HFFc6 (cell line): Measurements from ENCODE around the gene TMEM132D. TPM values are rescaled to one million over a fixed set of nuclear protein-coding genes. Genes with fewer than 3 reads are reported as not detected.

ENCODE experiments used
- DNase-seq: peaks from one replicate; pipeline ENCODE4 v3.0.0-alpha.2; 2018
- H3K27ac Mint-ChIP-seq: 2 replicates; pipeline ENCODE4 v1.8.0; 2020; ENCODE audit warnings: mild to moderate bottlenecking, mixed read lengths
- H3K27me3 Mint-ChIP-seq: 2 replicates; pipeline ENCODE4 v1.8.0; 2021; ENCODE audit warnings: mild to moderate bottlenecking, moderate library complexity, mixed read lengths; ENCODE audit not compliant: insufficient read depth
- H3K36me3 Mint-ChIP-seq: 2 replicates; pipeline ENCODE4 v1.8.0; 2021; ENCODE audit warnings: low read depth, mixed read lengths
- H3K4me1 Mint-ChIP-seq: 2 replicates; pipeline ENCODE4 v1.8.0; 2020; ENCODE audit warnings: low read depth, mixed read lengths
- H3K4me3 Mint-ChIP-seq: 2 replicates; pipeline ENCODE4 v1.8.0; 2020; ENCODE audit warnings: mild to moderate bottlenecking, moderate library complexity, mixed read lengths
- H3K9me3 Mint-ChIP-seq: 2 replicates; pipeline ENCODE4 v1.8.0; 2020; ENCODE audit warnings: mild to moderate bottlenecking, mixed read lengths
- total RNA-seq, 6 experiments: library from RNA; stranded (reverse); fragmentation: NEBNext Ultra II Directional; extraction: Animal tissue kit (Norgen Biotek cat#: 25700); gene quantifications; 2 replicates in 1 of 6; 3 replicates in 5 of 6; pipeline ENCODE4 v1.2.3, GENCODE V29; 2021
- TF ChIP-seq, protein P1 (sequence below): fragments of 200-600 bp; sonication (generic); IDR thresholded peaks from 2 replicates; pipeline ENCODE4 v1.5.0; 2021; ENCODE audit warnings: antibody characterized with exemption, mild to moderate bottlenecking

Gene TMEM132D
- total RNA-seq, 6 experiments from 2014 or later, result not detected

- H3K27me3 Mint-ChIP-seq, result no peaks in the 10 kb centered on the region
- no peak overlapping the region for H3K27ac Mint-ChIP-seq
- TF ChIP-seq, protein P1, sequence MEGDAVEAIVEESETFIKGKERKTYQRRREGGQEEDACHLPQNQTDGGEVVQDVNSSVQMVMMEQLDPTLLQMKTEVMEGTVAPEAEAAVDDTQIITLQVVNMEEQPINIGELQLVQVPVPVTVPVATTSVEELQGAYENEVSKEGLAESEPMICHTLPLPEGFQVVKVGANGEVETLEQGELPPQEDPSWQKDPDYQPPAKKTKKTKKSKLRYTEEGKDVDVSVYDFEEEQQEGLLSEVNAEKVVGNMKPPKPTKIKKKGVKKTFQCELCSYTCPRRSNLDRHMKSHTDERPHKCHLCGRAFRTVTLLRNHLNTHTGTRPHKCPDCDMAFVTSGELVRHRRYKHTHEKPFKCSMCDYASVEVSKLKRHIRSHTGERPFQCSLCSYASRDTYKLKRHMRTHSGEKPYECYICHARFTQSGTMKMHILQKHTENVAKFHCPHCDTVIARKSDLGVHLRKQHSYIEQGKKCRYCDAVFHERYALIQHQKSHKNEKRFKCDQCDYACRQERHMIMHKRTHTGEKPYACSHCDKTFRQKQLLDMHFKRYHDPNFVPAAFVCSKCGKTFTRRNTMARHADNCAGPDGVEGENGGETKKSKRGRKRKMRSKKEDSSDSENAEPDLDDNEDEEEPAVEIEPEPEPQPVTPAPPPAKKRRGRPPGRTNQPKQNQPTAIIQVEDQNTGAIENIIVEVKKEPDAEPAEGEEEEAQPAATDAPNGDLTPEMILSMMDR, result no peak
- no peaks in the 10 kb centered on the region for H3K36me3 Mint-ChIP-seq
- DNase-seq, result no peak
- H3K4me3 Mint-ChIP-seq, result no peak overlapping the region
- H3K4me1 Mint-ChIP-seq, result no peaks in the 10 kb centered on the region
- H3K9me3 Mint-ChIP-seq, result peaks cover 54% of the 10 kb centered on the region
Measured at GRCh38 chr12:129670256-129670920, 233.4 kb downstream of the TMEM132D start.

- TF ChIP-seq, protein P1, result no peak
- Mint-ChIP-seq H3K9me3 (peaks cover 52% of the 10 kb centered on the region), H3K4me3 (no peak overlapping the region), H3K27me3 (no peaks in the 10 kb centered on the region), H3K27ac (no peak overlapping the region), H3K4me1 (no peaks in the 10 kb centered on the region), H3K36me3 (no peaks in the 10 kb centered on the region)
- no peak for DNase-seq
Measured at GRCh38 chr12:129665414-129665813, 238.4 kb downstream of the TMEM132D start.

- no peaks in the 10 kb centered on the region for H3K4me1 Mint-ChIP-seq
- H3K36me3 Mint-ChIP-seq, result no peaks in the 10 kb centered on the region
- peaks cover 47% of the 10 kb centered on the region for H3K9me3 Mint-ChIP-seq
- no peak overlapping the region for H3K27ac Mint-ChIP-seq
- no peak overlapping the region for H3K4me3 Mint-ChIP-seq
- TF ChIP-seq, protein P1, result no peak
- H3K27me3 Mint-ChIP-seq, result no peaks in the 10 kb centered on the region
- no peak for DNase-seq
Measured at GRCh38 chr12:129662234-129662633, 241.6 kb downstream of the TMEM132D start.

- H3K27ac Mint-ChIP-seq, result no peak overlapping the region
- TF ChIP-seq, protein P1, result no peak
- no peaks in the 10 kb centered on the region for H3K36me3 Mint-ChIP-seq
Measured at GRCh38 chr12:129660946-129661345, 242.9 kb downstream of the TMEM132D start.

DNA sequence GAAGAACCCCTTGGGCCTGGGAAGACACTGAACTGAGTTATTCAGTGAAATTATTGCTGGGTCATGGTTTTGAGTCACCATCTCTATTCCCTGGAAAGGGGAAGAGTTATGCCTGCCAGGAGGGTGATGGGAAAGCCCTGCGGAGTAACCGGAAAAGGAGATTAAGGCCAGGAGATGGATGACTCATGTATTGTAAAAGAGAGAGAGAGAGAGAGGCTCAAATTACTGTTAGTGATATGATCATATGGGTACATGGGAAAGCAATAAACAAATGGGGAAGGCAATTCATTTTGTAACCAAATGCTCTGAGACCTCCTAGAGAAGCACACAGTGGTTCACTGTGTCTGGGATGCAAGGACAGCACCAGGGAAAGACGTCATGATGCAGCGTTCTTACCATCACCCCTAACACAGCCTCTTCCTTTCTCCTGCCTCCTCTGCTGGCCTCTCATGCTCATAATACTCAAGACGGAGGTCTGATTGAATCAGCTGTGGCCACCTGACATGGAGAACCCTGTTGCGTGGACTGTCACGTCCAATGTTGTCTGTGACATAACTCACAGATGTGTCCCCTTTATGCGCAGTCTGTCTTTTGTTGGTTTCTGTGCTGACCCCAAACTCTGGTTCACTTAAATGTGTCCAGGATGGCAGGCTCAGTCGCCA is 243.7 kb downstream of the TMEM132D start:
- TF ChIP-seq, protein P1, result no peak
- no peak overlapping the region for H3K4me3 Mint-ChIP-seq
- DNase-seq, result peak; percentile 39
- H3K27me3 Mint-ChIP-seq, result no peaks in the 10 kb centered on the region
- H3K9me3 Mint-ChIP-seq, result peaks cover 46% of the 10 kb centered on the region
- H3K4me1 Mint-ChIP-seq, result no peaks in the 10 kb centered on the region
- no peak overlapping the region for H3K27ac Mint-ChIP-seq
- H3K36me3 Mint-ChIP-seq, result no peaks in the 10 kb centered on the region

More at GRCh38 chr12:129660946-129661345, 242.9 kb downstream of the TMEM132D start:
- Mint-ChIP-seq H3K4me3 (no peak overlapping the region), H3K27me3 (no peaks in the 10 kb centered on the region), H3K4me1 (no peaks in the 10 kb centered on the region), H3K9me3 (peaks cover 39% of the 10 kb centered on the region)
- DNase-seq, result no peak
